Measurements from ENCODE around the gene GTF3C1.
A peak's percentile ranks its signal among the peaks of the same experiment; 100 is the strongest.
"Not testable (repeated sequence)": the region's sequence is repeated elsewhere in the genome, so short reads cannot be mapped to it uniquely, and the experiment has no call there.

Gene GTF3C1

DNA sequence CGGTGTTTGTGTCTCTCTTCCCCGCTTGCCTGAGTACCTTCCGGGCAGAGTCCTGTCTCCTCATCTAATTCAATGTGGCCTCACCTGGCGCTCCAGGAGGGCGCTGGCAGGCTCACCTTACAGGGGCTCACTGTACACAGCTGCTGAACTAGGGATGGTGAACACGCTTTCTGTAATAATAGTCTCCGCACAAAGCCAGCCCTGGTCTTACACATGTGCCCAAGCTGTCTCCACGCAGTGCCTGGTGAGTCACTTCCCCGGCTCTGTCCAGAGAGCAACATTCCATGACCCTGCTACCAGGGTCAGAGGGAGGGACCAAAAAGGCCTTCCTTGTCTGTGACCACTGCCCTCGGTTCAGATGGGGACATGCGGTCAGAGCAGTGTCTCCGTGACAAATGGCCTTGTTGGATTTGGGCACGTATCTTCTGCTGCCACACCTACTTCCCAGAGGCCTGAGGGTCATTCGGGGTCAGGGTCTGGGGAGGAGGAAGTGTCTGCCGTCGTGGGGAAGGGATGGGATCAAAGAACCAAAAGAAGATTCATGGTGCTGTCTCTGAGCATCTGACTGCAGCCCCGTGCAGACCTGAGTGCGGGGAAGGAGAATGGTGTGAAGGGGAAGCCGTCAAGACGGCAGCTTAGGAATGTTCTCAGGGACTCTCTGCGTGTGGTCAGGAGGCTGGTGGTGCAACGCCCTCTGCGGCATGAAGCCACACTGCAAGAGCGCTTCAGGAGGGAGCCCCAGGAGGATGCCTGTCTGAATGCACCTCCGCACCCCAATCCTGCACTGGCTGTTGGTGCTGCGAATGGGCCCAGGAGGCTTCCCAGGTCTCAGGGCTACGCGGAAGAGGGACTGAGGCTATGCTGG is 78.9 kb downstream of the GTF3C1 start:
- DNase-seq (ENCODE audit: insufficient read length, low spot score) (peak; percentile 45), FAIRE-seq (peak; percentile 4)

DNA sequence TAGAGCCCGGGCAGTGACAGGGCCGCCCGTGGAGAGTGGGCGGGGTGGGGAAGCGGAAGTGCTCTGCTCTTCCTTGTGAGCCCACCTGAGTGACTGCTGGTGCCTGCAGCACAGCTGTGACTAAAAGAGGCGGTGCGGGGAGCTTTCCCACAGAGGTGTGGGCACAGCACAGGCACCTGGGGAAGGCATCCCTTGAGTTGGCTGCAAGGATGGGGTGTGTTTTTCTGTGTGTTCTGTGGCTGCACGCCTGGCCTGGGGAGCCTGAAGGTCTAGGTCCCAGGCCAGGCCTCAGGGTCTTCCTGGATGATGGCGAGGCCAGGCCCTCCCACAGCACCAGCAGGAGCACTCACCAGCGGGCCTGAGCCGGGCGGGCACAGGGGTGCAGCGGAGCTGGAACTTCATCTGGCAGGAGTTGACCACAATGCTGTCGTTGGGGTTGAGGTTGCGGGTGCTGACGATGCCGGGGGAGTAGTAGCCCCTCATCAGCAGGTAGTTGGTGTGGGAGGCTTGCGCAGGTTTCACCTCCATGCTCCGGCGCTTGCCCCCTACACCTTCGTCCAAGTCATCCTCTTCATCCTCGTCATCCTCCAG is 80.7 kb downstream of the GTF3C1 start:
- DNase-seq (ENCODE audit: insufficient read length, low spot score) = no peak
- FAIRE-seq = no peak

DNA sequence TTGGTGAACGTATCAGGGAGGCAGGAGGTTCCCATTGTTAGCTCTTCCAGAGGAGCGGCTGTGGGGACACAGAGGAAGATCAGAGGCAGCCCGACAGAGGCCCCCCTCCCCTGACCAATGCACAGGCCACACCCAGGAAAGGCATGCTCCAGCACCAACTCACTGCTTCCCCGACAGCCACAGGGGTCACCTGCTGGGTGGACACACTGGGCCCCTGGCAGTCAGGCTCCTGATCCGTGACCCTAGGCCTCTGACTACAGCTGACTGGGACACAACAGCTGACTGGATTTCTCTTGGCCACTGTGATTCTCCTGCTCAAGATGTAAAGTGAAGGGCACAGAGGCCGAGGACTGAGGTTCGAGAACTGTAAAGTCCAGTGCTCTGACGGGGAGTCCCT is 84.2 kb downstream of the GTF3C1 start:
- no peak for DNase-seq (ENCODE audit: insufficient read length, low spot score)
- FAIRE-seq = no peak

DNA sequence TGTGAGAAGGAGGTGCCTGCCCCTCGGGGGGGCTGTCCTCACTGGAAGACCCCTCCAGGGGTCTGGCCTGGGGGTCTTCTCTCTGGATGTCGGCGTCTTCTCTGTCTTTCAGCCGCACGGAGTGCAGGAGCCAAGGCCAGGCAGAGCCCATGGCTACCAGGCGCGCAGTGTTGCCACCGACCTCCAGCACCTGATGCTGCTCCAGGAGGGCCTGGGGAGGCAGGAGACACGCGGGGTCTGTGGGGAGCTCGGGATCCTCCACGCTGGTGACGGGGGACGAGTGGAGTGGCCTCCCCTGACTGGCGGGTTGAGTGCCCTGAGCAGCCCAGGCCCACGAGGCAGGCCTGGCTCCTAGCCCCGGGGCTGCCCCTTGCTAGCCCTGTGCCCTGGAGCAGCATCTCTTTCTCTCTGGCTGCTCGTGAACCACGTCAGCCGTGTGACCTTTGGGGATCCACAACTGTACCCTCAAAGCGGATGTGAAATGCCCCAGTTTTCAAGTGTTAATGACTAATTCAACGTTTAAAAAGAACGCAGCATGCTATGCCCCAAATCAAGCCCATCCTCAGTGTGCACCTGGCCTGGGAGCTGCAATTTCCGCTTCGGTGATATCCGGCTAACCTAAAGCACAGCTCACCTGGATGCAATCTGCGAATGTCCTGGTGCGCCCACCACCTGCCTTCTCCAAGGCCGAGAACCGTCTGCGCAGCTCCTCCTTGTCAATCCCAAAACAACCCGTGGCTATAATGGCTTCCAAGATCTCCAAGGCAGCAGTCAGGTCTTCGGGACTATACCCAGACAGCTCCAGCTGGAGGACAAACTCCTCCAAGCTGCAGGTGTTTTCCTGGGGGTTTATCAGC is 84.9 kb downstream of the GTF3C1 start:
- FAIRE-seq = no peak

DNA sequence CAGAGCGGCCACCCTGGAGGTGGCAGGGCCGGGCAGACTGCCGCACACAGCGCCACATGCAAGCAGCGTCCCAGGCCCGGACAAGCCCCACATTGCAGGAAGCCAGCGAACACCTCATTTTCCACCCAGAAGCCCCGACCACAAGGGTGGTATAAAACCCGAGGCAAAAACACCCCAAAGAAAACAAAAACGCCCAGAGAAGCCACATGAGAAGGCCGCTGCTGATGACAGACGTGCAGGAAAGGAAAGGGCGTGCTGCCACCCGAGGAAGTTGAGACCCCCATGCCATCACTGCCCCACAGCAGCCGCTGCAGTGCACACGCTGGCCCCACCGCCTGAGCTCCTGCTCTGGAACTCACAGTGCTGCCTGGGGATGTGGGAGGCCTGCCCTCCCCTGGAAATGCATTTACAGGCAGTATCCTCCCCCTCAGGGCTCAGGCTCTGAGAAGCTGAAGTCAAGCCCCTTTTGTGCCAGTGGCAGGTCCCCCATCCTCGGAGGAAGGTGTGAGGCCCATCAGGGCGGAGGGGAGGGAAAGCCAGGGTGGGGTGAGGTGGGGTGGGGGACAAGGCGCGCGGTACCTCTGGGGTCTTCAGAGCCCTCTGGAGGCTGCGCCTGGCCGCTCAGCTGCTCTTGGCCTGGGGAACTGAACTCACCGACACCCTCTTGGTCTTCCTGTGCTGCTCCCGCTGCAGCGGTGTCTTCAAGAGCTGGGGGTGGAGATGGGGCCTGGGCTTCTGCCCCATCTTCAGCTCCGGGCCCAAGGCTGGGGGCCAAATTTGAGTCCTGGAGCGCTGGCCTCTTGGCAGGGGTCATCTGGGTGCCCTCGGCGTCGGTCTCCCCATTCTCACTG is 85.7 kb downstream of the GTF3C1 start:
- DNase-seq (ENCODE audit: insufficient read length, low spot score) = no peak
- FAIRE-seq = no peak

More for the DNA sequence above, 84.9 kb downstream of the GTF3C1 start:
- no peak for DNase-seq (ENCODE audit: insufficient read length, low spot score)

DNA sequence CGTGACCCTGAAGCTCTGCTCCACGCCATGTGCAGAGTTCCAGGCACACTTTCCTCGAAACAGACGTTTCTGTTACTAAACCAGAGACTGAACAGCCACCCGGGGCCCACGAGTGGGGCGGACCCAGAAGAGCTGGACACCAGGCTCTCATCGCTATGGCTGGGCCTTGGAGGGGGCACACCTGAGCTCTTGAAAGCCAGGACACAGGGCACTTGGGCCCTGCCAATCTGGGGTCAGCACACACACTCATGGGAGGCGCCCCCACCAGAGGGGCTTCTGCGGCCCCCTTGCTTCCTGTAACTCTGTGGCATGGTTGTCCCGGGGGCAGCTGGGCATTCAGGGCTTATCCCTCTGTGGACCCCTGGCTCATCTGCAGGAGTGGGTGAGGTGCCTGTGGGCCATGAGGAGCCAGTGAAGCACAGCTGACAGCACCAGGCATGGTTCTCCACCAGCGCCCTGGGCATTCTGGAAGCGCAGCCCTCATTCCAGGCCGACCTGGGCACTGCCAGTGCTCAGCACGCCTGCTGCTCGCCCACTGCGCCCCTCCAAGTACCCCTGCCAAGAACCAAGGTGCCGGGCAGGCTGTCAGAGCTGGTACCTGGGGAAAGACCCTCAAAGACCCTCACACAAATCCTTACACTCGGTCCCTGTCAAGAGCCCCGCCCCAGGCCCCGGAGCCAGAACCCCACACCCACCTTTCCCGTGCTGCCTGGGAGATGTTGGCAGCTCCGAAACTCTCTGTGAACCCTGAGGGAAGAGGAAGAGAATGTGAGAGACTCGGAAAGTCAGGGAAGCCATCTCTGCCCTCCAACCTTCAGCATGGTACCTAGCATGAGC is 86.6 kb downstream of the GTF3C1 start:
- FAIRE-seq = no peak
- no peak for DNase-seq (ENCODE audit: insufficient read length, low spot score)

DNA sequence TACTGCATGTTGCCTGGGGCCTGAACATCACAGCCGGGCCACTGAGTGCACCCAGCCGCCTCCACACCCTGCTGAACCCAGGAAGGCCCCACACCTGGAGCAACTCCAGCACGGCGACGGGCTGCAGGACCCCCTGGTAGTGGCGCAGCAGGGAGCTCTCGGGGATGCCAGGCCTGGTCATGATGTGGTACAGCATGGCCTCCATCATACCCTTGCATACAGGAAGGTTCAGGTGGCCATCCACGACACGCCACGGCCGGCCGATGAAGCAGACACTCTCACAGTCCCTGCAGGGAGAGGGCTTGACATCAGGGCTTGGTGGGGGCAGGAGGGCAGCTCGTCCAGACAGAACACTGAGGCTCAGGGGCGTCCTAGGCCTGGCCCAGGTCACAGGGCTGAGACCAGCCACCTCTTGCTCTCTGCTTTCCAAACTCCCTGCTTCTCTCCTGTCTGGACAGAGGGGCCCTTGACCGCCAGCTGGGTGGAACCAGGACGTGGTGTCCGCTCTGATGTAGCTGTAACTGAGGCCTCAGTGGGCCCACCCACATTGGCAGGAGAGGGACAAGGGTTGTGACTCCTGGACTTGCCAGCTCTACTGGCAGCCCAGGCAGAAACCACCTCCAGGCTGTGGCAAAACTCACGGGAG is 87.4 kb downstream of the GTF3C1 start:
- FAIRE-seq (no peak), DNase-seq (ENCODE audit: insufficient read length, low spot score) (no peak)

DNA sequence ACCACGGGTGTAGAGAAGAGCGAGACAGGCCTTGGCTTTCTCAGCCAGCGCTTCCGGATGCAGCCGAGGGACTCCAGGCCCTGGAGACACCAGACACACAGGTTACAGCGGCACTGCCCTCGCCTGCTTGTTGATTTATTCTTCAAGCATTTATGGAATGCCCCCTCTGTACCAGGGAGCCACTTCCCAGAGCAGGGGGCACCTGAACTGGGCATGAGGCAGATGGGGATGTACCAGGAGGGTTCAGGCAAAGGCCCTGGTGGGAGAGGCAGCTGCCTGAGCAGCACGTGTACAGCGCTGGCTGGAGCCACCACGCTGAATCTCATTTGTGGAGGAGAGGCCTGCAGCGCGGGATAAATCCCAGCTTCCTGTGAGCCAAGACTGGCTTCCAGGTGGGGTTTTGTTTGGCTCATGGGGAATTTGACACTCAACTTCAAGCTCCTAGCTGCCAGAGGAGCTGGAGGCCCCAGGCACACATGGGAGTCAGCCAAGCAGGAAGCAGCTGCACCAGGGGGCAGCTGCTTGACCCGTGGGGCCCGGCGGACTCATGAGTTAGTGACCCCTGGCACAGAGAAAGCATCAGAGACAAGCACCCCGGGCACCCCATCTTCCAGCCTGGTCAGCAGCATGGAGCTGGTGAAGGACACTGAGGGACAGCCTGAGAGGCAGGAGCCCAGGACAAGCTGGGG is 88.1 kb downstream of the GTF3C1 start:
- peak; percentile 27 for DNase-seq (ENCODE audit: insufficient read length, low spot score)
- FAIRE-seq = no peak

DNA sequence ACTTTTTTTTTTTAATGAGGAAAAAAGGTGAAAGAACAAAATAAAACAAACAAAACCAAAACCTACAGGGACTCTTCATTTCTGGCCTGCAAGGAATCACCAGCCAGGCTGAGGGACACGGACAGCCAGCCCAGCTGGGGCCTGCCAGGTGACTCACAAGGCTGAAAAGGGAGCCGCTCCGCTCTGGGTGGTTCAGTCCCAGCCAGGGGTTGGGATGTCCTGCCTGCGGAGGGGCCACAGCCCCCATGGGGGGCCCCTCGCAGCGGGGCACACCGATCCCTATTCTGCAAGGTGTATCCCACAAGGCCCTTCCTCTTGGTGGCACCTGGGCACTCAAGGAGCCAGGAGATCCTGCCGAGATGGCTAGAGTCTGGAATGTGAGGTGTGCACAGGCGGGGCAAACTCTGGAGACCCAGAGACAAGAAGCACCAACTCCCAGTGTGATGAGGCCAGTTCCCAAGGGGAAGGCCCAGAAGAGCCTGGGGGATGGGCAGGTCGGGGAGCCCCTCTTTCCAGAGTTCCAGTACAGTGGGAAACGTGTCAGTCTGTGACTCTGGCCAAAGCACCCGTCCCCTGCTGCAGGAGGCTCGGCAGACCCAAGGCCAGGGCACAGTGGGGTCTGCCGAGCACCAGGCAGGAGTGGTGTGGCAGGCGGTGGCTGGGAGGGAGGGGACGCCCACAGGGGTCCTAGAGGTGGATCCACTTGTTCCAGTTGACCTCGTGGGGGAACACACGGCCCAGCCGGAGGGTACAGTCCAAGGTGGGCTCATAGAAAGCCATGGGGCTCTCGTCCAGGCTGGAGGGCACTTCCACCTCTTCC is 88.8 kb downstream of the GTF3C1 start:
- FAIRE-seq = no peak

DNA sequence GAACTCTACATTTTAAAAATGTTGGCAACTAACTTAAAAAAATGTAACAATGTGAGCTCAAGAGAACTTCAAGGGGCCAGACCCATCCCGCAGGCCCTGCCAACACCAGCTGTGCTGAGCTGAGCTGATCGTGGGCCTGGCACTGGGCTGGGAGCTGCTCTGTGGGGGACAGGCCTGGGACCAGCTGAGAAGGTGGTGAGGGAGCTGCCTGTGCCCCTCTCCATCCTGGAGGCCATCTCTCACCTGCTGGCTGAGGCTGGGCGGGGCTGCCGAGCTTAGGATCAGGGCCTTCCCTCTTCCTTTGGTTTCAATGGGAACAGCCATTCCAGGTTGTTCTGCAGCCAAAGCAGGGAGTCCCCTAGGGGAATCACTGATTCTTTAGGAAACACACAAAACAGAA is 89.5 kb downstream of the GTF3C1 start:
- FAIRE-seq = no peak
- no peak for DNase-seq (ENCODE audit: insufficient read length, low spot score)

More for the DNA sequence above, 88.8 kb downstream of the GTF3C1 start:
- DNase-seq (ENCODE audit: insufficient read length, low spot score) = no peak

DNA sequence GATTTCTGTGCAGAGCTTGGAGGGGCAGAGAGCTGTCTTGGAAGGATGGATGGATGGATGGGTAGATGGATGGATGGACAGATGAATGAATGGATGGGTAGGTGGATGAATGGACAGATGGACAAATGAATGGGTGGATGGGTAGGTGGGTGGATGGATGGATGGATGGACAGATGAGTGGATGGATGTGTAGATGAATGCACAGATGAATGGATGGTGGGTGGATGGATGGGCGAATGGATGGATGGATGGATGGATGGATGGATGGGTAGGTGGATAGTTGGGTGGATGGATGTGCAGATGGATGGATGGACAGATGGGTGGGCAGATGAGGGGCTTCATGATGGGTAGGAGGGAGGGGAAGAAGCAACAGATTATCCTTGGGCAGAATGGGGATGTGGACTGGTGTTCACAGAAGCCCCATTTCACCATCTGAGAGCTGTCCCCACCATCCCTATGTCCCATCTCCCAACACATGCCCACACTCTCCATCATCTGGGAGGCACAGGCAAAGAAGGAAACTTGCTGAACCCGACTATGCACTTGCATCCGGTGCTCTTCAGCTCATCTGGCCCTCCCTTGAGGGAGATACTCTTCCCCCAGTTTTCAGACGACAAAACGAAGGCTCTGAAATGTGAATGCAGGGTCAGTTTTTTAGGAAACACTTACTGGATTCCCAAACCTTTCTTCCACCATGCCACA is 90.6 kb downstream of the GTF3C1 start:
- DNase-seq (ENCODE audit: insufficient read length, low spot score) (no peak), FAIRE-seq (no peak)

DNA sequence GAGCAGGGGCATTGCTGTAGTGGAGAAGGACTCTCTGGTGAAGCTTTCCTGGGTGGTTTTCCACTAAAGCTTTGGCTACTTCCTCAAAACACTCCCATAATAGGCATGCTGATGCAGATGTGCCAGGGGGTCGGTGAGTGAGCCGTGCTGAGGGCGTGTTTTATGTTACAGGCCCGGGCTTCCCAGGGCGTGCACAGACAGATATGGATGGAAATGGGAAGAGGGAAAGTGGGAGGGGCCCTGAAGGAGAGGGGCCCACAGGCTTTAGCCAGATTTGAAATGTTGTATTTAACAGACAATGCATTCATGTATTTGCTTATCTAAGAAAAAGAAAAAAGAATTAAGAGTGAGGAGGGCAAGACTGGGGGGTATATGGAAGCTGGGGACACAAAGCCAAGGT is 91.5 kb downstream of the GTF3C1 start:
- FAIRE-seq (no peak), DNase-seq (ENCODE audit: insufficient read length, low spot score) (no peak)

DNA sequence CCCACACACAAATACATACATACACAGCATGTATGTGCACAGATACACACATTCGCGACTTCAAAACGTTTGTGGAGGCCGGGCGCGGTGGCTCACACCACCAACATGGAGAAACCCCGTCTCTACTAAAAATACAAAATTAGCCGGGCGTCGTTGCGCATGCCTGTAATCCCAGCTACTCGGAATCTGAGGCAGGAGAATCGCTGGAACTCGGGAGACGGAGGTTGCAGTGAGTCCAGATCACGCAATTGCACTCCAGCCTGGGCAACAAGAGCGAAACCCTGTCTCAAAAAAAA is 92.2 kb downstream of the GTF3C1 start:
- not testable (repeated sequence) for FAIRE-seq; DNase-seq (ENCODE audit: insufficient read length, low spot score)

DNA sequence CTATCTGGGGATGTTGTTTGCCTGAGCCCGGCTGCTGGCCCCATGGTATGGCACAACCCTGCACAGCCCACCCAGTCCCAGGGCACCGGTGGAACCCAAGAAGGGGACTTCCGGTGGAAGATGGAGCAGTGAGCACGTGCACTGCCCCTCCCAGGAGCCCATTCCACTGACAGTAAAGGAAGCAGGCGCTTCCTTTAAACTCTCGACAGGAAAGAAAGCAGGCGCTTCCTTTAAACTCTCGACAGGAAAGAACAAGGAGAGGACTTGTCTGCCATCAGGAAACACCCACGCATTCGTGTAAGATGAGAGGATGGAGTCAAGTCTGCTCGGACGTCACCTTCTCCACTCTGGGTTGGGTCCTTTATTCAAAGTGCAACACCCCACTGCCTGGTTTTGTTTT is 94.0 kb downstream of the GTF3C1 start:
- FAIRE-seq (no peak), DNase-seq (ENCODE audit: insufficient read length, low spot score) (no peak)

DNA sequence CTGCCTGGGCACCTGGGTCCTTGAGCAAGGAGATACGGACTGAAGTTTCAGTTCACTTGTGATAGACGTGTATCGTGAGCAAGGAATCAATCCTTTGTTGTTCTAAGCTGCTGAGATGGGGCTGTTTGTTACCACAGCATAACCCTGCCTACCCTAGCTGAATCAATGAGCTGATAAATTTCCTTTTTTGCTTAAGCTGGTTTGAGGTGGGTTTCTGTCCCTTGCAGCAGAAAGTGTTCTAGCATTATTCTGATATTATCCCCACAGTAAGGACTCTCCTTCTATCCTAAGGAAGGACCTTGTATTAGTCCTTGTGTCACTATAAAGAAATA is 96.3 kb downstream of the GTF3C1 start:
- DNase-seq (ENCODE audit: insufficient read length, low spot score) (no peak), FAIRE-seq (no peak)

DNA sequence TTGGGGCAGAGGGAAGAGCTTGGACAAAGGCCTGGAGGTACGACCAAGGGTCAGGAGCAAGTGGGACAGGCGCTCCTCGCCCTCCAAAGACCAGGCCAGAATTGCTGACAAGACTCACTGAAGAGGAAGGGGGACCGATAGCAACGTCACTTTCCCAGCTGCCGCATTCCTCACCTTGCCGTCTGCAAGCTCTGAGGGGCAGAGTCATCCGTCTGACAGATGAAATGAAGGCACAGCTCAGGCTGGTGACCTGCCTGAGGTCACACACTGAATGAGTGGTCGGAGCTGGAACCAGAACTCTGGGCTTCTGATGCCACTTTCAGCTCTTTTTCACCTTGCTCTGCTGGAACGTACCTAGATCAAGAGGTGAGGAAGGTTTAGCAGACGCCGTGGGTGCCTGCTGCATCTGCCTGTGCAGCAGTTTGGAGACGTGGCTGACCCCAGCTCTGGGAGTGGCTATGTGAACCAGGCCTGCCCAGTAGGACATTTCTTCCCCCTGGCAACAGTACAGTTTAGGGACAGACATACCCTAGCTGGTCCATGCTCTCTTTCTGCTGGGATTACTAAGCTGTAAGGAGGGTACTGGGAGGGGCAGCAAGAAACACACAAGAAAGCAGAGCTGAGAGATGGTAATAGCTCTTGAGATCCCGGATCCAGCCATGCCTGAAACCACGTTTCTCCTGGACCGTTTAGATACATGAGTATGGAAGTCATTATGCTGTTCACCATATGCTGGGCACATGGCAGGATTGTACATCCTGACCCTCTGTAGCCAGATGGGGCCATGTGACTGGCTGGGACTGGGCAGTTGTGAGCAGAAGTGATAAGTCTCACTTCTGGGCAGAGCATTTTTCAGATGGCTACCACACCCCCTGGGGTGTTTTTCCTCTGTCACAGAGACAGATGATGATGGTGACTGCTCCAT is 96.9 kb downstream of the GTF3C1 start:
- DNase-seq (ENCODE audit: insufficient read length, low spot score) (no peak), FAIRE-seq (no peak)
